Tibial artery (tissue), 4 donors: ENCODE data around the gene PUM1.
A peak's percentile ranks its signal among the peaks of the same experiment; 100 is the strongest.

Experiments used
- DNase-seq, 2 donors: peaks; one replicate each; pipeline ENCODE4 v3.0.0-alpha.2; 2019
- H3K27ac ChIP-seq, 2 donors: fragments of 200-600 bp; sonication (generic) in 1 of 2; 1 replicate in 1 of 2; 2 replicates in 1 of 2; pipeline ENCODE4 v1.5.1; 2018 to 2019; ENCODE audit warnings: mild to moderate bottlenecking in 1 of 2
- H3K27me3 ChIP-seq, 2 donors: fragments of 200-600 bp; sonication (generic) in 1 of 2; one replicate each; pipeline versions ENCODE4 v1.5.1 to v1.6.0; 2016 to 2019
- H3K36me3 ChIP-seq, 3 donors: fragments of 200-600 bp; sonication (generic) in 2 of 3; one replicate each; pipeline ENCODE4 v1.5.1; 2016 to 2019; ENCODE audit warnings: mild to moderate bottlenecking in 2 of 3
- H3K4me1 ChIP-seq, 4 donors: fragments of 200-600 bp; sonication (generic) in 2 of 4; 1 replicate in 3 of 4; 2 replicates in 1 of 4; pipeline ENCODE4 v1.5.1; 2016 to 2019
- H3K4me3 ChIP-seq, 2 donors: fragments of 200-600 bp; sonication (generic) in 1 of 2; 1 replicate in 1 of 2; 2 replicates in 1 of 2; pipeline ENCODE4 v1.5.1; 2018 to 2019; ENCODE audit warnings: mild to moderate bottlenecking in 2 of 2
- H3K9me3 ChIP-seq, 3 donors: fragments of 200-600 bp; sonication (generic) in 1 of 3; one replicate each; pipeline ENCODE4 v1.5.1; 2016 to 2019
- CTCF ChIP-seq, 2 experiments: fragments of 200-600 bp in 1 of 2; fragments of 450-650 bp in 1 of 2; IDR thresholded peaks; one replicate each; pipeline ENCODE4 v1.5.1; 2017 to 2019; ENCODE audit warnings: antibody characterized with exemption in 2 of 2, mild to moderate bottlenecking in 1 of 2, moderate library complexity in 1 of 2
- intact Hi-C: fragments of 100-400 bp; cut with DNase I; formaldehyde crosslinking; loops from one replicate; pipeline ENCODE4 v1.15.0; 2023; ENCODE audit warnings: low total_unique reads

PUM1 gene

GRCh38 chr1:30919025-30919881 lies 146.3 kb downstream of the PUM1 start:
- DNase-seq, result no peak
- Histone ChIP-seq H3K4me3 (no peak overlapping the region), H3K4me1 (no peaks in the 10 kb centered on the region), H3K36me3 (no peaks in the 10 kb centered on the region), H3K9me3 (no peaks in the 10 kb centered on the region), H3K27ac (no peak overlapping the region), H3K27me3 (no peaks in the 10 kb centered on the region)
- TF ChIP-seq CTCF (IDR thresholded peaks at IDR 0.05), result no peak
- intact Hi-C loops, result no loop called here

GRCh38 chr1:30916296-30916695 lies 149.2 kb downstream of the PUM1 start:
- intact Hi-C loops, result no loop called here
- Histone ChIP-seq H3K27me3 (no peaks in the 10 kb centered on the region), H3K9me3 (no peaks in the 10 kb centered on the region), H3K4me1 (no peaks in the 10 kb centered on the region), H3K36me3 (no peaks in the 10 kb centered on the region), H3K27ac (no peak overlapping the region), H3K4me3 (no peak overlapping the region)
- DNase-seq, result peak in 1 of 2 donors; percentile 59
- TF ChIP-seq CTCF (IDR thresholded peaks at IDR 0.05), result no peak

- Histone ChIP-seq H3K27ac (no peak overlapping the region), H3K4me1 (no peaks in the 10 kb centered on the region), H3K27me3 (no peaks in the 10 kb centered on the region), H3K9me3 (no peaks in the 10 kb centered on the region), H3K36me3 (no peaks in the 10 kb centered on the region), H3K4me3 (no peak overlapping the region)
- intact Hi-C loops, result no loop called here
- DNase-seq, result peak in 1 of 2 donors; percentile 54
- no peak for TF ChIP-seq CTCF (IDR thresholded peaks at IDR 0.05)
Measured at GRCh38 chr1:30915491-30916230, 149.9 kb downstream of the PUM1 start.

DNA sequence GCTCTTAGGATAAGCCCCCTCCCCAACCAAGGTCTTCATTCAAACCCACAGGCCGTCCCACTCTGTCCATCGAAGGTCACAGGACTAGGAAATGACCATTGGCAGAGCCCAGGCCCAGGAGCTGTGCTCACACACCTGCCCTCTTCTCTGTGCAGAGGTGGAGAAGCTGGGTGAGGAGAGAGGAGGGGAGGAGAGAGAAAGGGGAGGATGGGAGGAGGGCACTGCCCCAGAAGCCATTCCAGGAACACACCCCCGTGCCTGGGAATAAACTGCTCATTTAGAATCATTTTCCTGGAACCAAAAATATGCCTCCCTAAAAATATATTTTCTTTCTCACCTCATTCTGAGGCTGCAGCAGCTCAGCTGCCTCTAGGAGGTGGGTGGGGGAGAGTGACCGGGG lies 150.6 kb downstream of the PUM1 start:
- intact Hi-C loops, result loop anchor here (5.0 kb wide), 1 partner anchor 193 kb away; the partner anchor contains the start of gene MATN1
- Histone ChIP-seq H3K4me1 (no peaks in the 10 kb centered on the region), H3K4me3 (no peak overlapping the region), H3K27me3 (no peaks in the 10 kb centered on the region), H3K9me3 (no peaks in the 10 kb centered on the region), H3K36me3 (no peaks in the 10 kb centered on the region), H3K27ac (no peak overlapping the region)
- TF ChIP-seq CTCF (IDR thresholded peaks at IDR 0.05), result no peak
- peak in 1 of 2 donors; percentile 10 for DNase-seq

- intact Hi-C loops, result loop anchor here (5.0 kb wide), 1 partner anchor 192 kb away; the partner anchor contains the start of gene MATN1
- no peak overlapping the region for H3K27ac ChIP-seq
- no peaks in the 10 kb centered on the region for H3K9me3 ChIP-seq
- no peaks in the 10 kb centered on the region for H3K36me3 ChIP-seq
- DNase-seq, result no peak
- peaks cover 0 to under 1% (median under 1%) of the 10 kb centered on the region in 4 donors for H3K4me1 ChIP-seq
- no peaks in the 10 kb centered on the region for H3K27me3 ChIP-seq
- no peak overlapping the region for H3K4me3 ChIP-seq
- TF ChIP-seq CTCF (IDR thresholded peaks at IDR 0.05), result no peak
Measured at GRCh38 chr1:30914587-30914922, 151.0 kb downstream of the PUM1 start.
